Measurements from ENCODE around the gene CHCHD10. TPM values are rescaled to one million over a fixed set of nuclear protein-coding genes. Genes with fewer than 3 reads are reported as not detected.
A peak's percentile ranks its signal among the peaks of the same experiment; 100 is the strongest.

Gene CHCHD10
- polyA plus RNA-seq, 10 donors, result 35.5 to 74.9 (median 50.2) TPM

DNA sequence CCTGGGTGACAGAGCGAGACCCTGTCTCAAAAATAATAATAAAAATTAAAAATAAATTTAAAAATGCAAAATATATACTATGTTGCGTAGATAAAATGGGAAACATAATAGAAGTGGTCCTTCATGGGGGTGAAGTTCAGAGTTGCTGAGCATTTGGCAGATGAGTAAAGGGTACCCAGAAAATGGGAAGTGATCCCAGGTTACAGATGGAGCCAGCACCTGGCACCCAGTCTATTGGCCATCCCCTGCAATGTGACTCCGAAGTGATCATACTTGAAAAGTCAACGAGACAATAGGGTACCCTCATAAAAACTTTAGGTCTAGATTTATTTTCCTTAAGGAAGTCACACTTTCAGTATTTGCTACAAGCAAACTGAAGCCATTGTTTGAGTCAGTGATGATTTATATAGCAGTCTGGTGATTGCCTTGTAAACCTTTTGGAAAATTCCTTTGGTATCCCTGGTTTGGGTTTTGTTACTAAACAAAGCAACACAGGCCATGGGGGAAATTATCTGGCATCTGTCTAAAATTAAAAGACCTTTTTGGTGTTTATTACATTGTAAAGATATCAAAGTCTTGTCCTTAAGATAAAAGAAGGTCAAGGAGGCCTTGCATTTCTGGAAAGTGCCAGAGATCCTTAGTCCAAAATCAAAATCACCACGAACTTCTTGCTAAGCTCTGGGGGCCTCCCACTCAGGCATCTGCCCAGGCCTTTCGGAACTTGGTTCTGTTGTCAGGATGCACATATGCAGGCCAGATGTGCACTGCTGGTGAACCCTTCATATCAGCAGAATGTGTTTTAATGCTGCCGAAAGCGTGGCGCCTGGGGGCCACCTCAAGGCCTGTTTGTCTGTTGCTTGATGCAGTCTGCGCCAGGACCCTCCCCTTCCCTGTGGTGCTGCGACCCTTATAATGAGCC, 23.3 kb upstream of the CHCHD10 start:
- peak; percentile 60 to 90 (median 78) for DNase-seq

GRCh38 chr22:23789638-23790037, 21.9 kb upstream of the CHCHD10 start:
- no peak for DNase-seq

GRCh38 chr22:23789121-23789520, 21.3 kb upstream of the CHCHD10 start:
- no peak for DNase-seq

DNA sequence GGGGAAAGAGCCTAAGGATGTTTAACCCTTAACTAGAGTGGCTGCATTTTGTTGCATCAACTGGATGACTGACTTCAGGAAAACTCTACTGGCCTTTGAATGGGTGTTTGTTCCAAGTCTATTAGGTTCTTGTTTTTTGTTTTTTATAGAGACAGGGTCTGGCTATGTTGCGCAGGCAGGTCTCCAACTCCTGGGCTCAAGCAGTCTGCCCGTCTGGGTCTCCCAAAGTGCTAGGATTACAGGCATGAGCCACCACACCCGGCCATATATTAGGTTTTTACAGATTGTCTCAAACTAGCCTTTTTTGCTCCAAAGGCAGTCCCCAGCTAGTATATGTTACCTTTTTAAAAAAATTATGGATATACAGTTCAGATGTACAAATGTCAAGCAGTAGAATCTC, 20.1 kb upstream of the CHCHD10 start:
- no peak for DNase-seq

DNA sequence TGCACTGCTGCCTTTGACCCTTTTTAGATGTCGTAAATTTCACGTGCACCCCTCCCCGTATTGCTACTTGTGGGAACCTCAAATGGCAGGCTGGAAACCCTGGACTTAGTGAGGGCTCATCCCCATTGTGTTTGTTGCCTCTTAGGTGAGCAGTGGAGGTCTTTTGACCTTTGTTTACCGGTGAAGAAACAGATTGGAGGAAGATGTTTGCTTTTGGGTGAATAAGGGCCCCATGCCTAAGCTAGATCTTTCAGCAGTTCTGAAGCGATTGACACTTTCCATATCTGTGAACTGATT, 19.8 kb upstream of the CHCHD10 start:
- DNase-seq, result no peak

DNA sequence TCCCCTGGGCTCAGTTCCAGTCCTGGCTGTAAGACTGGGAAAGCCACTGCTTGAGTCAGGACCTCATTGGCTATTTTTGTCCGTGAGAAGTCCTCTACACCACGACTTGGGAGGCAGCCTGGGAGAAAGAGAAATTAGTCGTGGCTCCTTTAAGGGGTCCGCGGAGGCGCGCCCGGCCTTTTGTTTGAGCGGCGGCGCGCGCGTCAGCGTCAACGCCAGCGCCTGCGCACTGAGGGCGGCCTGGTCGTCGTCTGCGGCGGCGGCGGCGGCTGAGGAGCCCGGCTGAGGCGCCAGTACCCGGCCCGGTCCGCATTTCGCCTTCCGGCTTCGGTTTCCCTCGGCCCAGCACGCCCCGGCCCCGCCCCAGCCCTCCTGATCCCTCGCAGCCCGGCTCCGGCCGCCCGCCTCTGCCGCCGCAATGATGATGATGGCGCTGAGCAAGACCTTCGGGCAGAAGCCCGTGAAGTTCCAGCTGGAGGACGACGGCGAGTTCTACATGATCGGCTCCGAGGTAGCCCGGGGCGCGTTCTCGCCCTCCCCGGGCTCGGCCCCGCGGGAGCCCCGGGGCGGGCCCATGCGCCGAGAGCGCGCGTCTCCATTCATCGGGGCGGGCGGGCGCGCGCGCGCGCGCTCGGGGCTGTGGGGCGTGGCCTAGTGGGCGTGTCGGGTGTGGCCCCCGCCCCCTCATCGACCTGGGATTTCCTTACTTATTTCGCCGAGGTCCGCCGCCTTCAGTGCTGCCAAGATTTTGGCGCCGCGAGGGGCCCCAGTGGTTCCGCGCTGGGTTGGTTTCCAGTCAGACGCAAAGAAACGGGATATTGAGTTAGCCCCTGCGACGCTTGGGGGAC, 19.2 kb upstream of the CHCHD10 start, which contains the start of gene SMARCB1:
Gene SMARCB1 (plus strand): TSS at position 215 of the 848 bp plus-strand sequence. CDS start 204 bp downstream, at position 419.
- DNase-seq, result peak; percentile 94 to 97 (median 95)

GRCh38 chr22:23786261-23786710, 18.5 kb upstream of the CHCHD10 start:
- DNase-seq, result no peak

DNA sequence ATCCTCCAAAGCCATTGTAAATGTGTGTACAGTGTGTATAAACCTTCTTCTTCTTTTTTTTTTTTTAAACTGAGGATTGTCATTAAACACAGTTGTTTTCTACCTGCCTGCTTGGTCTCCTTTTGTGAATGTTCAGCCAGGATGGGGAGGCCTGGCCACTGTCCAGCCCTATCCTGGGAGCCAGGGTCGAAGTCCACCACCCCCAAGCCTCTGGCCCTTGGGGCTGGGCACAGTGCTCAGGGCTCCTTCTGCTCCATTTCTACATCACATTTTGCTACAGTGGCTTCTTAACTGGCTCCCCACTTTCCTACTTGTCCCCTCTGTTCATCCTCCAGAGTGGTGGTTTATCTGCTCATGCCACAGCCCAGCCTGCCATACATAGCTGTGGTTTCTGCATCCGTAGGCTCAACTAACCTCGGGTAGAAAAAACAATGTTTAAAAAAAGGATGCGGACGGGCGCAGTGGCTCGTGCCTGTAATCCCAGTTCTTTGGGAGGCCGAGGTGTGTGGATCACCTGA, 16.5 kb upstream of the CHCHD10 start:
- DNase-seq, result no peak

- no peak for DNase-seq
Observed at GRCh38 chr22:23783265-23784150, 15.7 kb upstream of the CHCHD10 start.

DNA sequence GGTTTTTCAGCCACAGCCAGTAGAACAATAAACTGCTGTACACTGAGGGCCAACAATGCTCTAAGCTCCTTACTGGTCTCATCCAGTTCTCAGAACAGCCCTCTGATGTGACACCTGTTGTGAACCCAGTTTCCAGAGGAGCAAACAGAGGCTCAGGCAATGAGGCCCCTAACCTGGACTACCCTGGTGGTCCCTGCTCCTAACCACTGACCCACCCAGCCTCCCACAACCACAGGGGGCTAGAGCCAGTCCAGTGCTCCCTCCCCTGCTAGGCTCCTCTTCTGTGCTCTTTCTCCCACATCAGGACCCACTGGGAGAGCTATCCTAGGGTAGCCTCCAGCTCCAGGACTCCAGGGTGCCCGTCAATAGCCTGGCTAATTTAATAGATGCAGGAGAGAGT, 14.9 kb upstream of the CHCHD10 start:
- no peak for DNase-seq

GRCh38 chr22:23782252-23782651, 14.5 kb upstream of the CHCHD10 start:
- no peak for DNase-seq

- peak in 1 of 3 donors; percentile 42 for DNase-seq
Observed at GRCh38 chr22:23781511-23782183, 13.9 kb upstream of the CHCHD10 start.

GRCh38 chr22:23781065-23781464, 13.3 kb upstream of the CHCHD10 start:
- DNase-seq, result no peak

DNA sequence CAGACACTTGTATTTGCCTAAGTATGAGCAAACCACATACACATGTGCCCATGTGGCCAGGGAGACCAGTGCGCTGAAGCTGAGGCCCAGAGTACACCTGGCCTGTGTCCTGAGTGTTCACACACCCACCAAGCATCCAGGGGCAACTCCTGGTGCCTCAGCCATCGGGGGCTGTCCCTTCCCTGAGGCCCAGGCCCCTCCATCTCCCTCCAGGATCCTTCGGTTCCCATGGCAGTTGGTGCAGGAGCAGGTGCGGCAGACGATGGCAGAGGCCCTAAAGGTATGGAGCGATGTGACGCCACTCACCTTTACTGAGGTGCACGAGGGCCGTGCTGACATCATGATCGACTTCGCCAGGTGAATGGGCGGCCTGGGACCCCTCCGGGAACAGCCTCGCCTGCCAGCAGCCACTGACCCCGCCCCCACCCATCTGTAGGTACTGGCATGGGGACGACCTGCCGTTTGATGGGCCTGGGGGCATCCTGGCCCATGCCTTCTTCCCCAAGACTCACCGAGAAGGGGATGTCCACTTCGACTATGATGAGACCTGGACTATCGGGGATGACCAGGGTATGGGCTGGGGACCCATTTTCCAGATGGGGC, 12.5 kb upstream of the CHCHD10 start:
- DNase-seq, result no peak

- no peak for DNase-seq
Observed at GRCh38 chr22:23779731-23780130, 12.0 kb upstream of the CHCHD10 start.

DNA sequence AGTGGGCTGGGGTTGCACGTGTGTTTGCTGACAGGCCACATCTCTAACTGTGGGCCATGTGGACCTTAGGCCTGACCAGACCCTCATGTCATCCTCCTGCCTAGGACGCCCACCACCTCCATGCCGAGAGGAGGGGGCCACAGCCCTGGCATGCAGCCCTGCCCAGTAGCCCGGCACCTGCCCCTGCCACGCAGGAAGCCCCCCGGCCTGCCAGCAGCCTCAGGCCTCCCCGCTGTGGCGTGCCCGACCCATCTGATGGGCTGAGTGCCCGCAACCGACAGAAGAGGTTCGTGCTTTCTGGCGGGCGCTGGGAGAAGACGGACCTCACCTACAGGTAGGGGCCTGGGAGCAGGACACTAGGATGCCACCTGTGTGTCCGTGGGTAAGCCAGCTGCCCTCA, 11.3 kb upstream of the CHCHD10 start:
- no peak for DNase-seq

DNA sequence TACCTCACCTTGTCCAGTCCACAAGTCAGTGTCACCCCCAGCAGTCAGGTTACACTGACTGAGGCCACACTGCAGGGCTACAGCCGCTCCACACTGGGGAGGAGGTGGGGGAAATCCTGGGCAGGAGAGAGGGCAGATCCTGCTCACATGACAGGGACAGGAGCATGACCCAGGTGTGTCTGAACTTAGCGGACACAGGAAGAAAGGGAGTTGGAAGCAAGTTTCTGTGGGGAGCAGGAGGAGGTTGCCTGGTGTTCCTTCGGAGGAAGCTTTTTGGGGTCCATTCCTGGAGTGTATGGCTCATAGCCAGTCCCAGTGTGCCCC, 10.8 kb upstream of the CHCHD10 start:
- no peak for DNase-seq

- no peak for DNase-seq
Observed at GRCh38 chr22:23777776-23778576, 10.2 kb upstream of the CHCHD10 start.

GRCh38 chr22:23775779-23776375, 8.1 kb upstream of the CHCHD10 start:
- DNase-seq, result no peak
